Heart left ventricle (tissue), 16 donors: ENCODE measurements around the gene SLN. TPM values are rescaled to one million over a fixed set of nuclear protein-coding genes. Genes with fewer than 3 reads are reported as not detected.

ENCODE experiments used
- ATAC-seq, 4 donors: fragments of 200-7000 bp; cut with Tn5 transposase; one replicate each; pipeline ENCODE4 v1.9.1; 2020 to 2022; ENCODE audit warnings: moderate library complexity in 4 of 4, mild to moderate bottlenecking in 3 of 4, moderate number of reproducible peaks in 1 of 4
- DNase-seq, 5 donors: peaks; one replicate each; pipeline ENCODE4 v3.0.0-alpha.2; 2020
- H3K27ac ChIP-seq, 12 donors: fragments of 200-600 bp; sonication (generic) in 4 of 12; one replicate each; pipeline versions ENCODE4 v1.5.0 to v1.8.0; 2016 to 2022; ENCODE audit warnings: mild to moderate bottlenecking in 2 of 12
- H3K27me3 ChIP-seq, 9 donors: fragments of 200-600 bp; sonication (generic) in 2 of 9; one replicate each; pipeline versions ENCODE4 v1.5.1 to v1.8.0; 2016 to 2022; ENCODE audit warnings: mild to moderate bottlenecking in 3 of 9
- H3K36me3 ChIP-seq, 9 donors: fragments of 200-600 bp; sonication (generic) in 2 of 9; one replicate each; pipeline versions ENCODE4 v1.5.0 to v1.8.0; 2018 to 2022; ENCODE audit warnings: mild to moderate bottlenecking in 2 of 9
- H3K4me1 ChIP-seq, 12 donors: fragments of 200-600 bp; sonication (generic) in 4 of 12; one replicate each; pipeline versions ENCODE4 v1.5.0 to v1.8.0; 2016 to 2022; ENCODE audit warnings: mild to moderate bottlenecking in 3 of 12
- H3K4me3 ChIP-seq, 12 donors: fragments of 200-600 bp; sonication (generic) in 4 of 12; one replicate each; pipeline versions ENCODE4 v1.5.0 to v1.8.0; 2017 to 2022; ENCODE audit warnings: mild to moderate bottlenecking in 9 of 12, moderate library complexity in 4 of 12
- H3K9me3 ChIP-seq, 12 donors: fragments of 200-600 bp; sonication (generic) in 4 of 12; one replicate each; pipeline versions ENCODE4 v1.5.0 to v1.8.0; 2016 to 2022; ENCODE audit warnings: mild to moderate bottlenecking in 1 of 12
- CTCF ChIP-seq, 12 donors: fragments of 200-600 bp; sonication (generic) in 4 of 12; IDR thresholded peaks; one replicate each; pipeline versions ENCODE4 v1.5.0 to v1.8.0; 2018 to 2022; ENCODE audit warnings: antibody characterized with exemption in 12 of 12, mild to moderate bottlenecking in 5 of 12
- POLR2A ChIP-seq, 2 donors: fragments of 450-650 bp; IDR thresholded peaks; one replicate each; pipeline ENCODE4 v1.6.1; 2017; ENCODE audit warnings: antibody characterized with exemption in 2 of 2, mild to moderate bottlenecking in 2 of 2, moderate library complexity in 2 of 2
- WGBS, 4 donors: extraction: QIAGEN DNeasy Blood & Tissue Kit in 2 of 4; methylation state at CpG; one replicate each; pipeline versions ENCODE4 v1.1.5 to v1.1.7; 2013 to 2018; 5-methylcytosine and 5-hydroxymethylcytosine counted together
- intact Hi-C, 10 donors: fragments of 100-400 bp; cut with DNase I; formaldehyde crosslinking; loops; one replicate each; pipeline versions ENCODE4 v1.11.1 to v1.14.2; 2022
- polyA plus RNA-seq, 2 donors: library from polyadenylated mRNA; stranded (reverse); fragments of 200-250 nt; gene quantifications; one replicate each; pipeline ENCODE4 v1.2.3, GENCODE V29; 2013
- total RNA-seq, 9 donors: library from RNA; depleted of rRNA in 2 of 9; stranded (reverse); fragments of >200 nt in 2 of 9; fragmentation: NEBNext Ultra II Directional in 3 of 9; extraction: Animal tissue kit (Norgen Biotek cat#: 25700) in 3 of 9; gene quantifications; one replicate each; pipeline versions ENCODE4 v1.1.0 to v1.2.4, GENCODE V29; 2016 to 2023
- donor health status: ischemic (EF 13 %, LVEDD 7.1; RV severe dilation, severe dysfunction).
- donor health status: healthy with polysubstance abuse.
- donor health status: DM: no; HTN: yes; CAD: no.
- donor health status: DM: no; HTN: no; CAD: no.
- donor health status: ischemic (EF 25% LVEDD 6.9; RV normal size, moderate dysfunction).
- donor health status: ischemic (EF 25% LVEDD 5.7; RV mildly dilated, moderate dysfunction).
- donor health status: healthy.
- donor health status: DM: yes; HTN: yes; CAD: no.
- donor health status: ischemic (EF 35%, LVEDD 5.7; RV mildly dilated, moderate dysfunction).
- donor health status: nonischemic (EF 11% LVEDD 7.7; RV severe dilation, severe dysfunction).
- donor health status: DM: yes; HTN: yes; CAD: no.
- donor health status: PGD.
- donor health status: ischemic (EF 29% LVEDD 5.4; RV normal size, mild dysfunction).
- donor health status: nonischemic (EF 23%, LVEDD 6.1; RV moderate dilation, normal function).

The SLN gene
- total and polyA plus RNA-seq, 11 donors, result 1.1 to 64.8 (median 2.6) TPM

- ATAC-seq (no peak), DNase-seq (no peak)
- no peak overlapping the region for H3K27ac ChIP-seq
- H3K27me3 ChIP-seq, result peaks cover 0 to 2% (median 0%) of the 10 kb centered on the region in 9 donors
- no peak overlapping the region for H3K4me3 ChIP-seq
- no peaks in the 10 kb centered on the region for H3K36me3 ChIP-seq
- intact Hi-C loops, result no loop called here
- no peaks in the 10 kb centered on the region for H3K9me3 ChIP-seq
- WGBS, 4 donors, result 67 to 81% (median 75%) methylated on average over 1 of the region's 1 CpG
- TF ChIP-seq CTCF (IDR thresholded peaks at IDR 0.05) (no peak), POLR2A (IDR thresholded peaks at IDR 0.05) (no peak)
- H3K4me1 ChIP-seq, result peaks cover 0 to 6% (median 0%) of the 10 kb centered on the region in 12 donors
These were observed 16.4 kb downstream of the SLN start for GRCh38 chr11:107695446-107695845.

DNA sequence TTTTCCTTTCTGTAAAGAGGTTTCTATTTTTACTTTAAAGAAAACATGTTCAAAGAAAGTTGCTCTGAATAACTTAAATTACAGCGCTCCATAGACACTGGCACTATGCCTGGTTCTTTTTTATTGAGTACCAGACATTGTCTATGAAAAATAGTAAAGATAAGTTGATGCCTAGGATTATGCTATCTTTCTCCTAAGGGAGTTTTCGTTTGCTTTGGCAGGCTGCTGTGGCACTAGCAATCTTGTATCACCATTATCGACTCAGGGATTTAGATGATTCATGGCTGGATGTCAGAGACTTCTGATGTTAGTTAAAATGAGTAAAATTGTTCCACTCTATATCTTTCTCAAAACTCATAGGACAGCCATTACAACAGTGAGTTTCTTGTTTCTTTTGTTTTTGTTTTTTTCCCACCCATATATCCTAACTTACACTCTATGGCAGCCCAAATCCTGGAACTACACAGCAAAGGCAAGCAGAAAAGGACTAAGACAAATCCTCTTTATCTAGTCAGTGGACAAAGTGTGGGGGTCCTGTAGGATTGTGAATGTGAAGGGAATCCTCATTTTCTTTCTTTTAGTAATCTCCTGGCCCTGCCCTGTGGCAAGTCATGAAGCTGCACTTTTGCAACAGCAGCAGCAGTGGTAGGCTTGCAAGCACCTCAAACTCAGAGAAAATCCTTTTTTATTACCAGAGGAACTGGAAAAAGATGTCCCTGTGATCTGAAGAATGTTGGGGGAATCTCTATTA lies 20.7 kb downstream of the SLN start:
- Histone ChIP-seq H3K4me3 (no peak overlapping the region), H3K36me3 (no peaks in the 10 kb centered on the region), H3K4me1 (peaks cover 0 to 7% (median 0%) of the 10 kb centered on the region in 12 donors), H3K27me3 (peaks cover 0 to 2% (median 0%) of the 10 kb centered on the region in 9 donors), H3K27ac (no peak overlapping the region), H3K9me3 (no peaks in the 10 kb centered on the region)
- WGBS, 4 donors, result 28 to 39% (median 34%) methylated on average over 3 of the region's 3 CpGs
- no peak for TF ChIP-seq CTCF (IDR thresholded peaks at IDR 0.05)
- no peak for TF ChIP-seq POLR2A (IDR thresholded peaks at IDR 0.05)
- intact Hi-C loops, result loop anchor here in 1 of 10 donors (5.0 kb wide), 1 partner anchor 129 kb away; no protein-coding TSS in a partner anchor
- no peak for ATAC-seq
- no peak for DNase-seq

- Histone ChIP-seq H3K27me3 (peaks cover 0 to 2% (median 0%) of the 10 kb centered on the region in 9 donors), H3K27ac (no peak overlapping the region), H3K4me1 (peaks cover 0 to 7% (median 0%) of the 10 kb centered on the region in 12 donors), H3K9me3 (no peaks in the 10 kb centered on the region), H3K4me3 (peak overlapping the region in 2 of 12 donors; percentile 19 to 31), H3K36me3 (no peaks in the 10 kb centered on the region)
- ATAC-seq (peak; percentile 37 to 80 (median 76)), DNase-seq (peak in 4 of 5 donors; percentile 47 to 63 (median 58))
- intact Hi-C loops, result loop anchor here (1.0 to 5.0 kb wide), 5 partner anchors 112 to 127 kb away; no protein-coding TSS in a partner anchor
- 46 to 52% (median 48%) methylated on average over 11 of the region's 11 CpGs for WGBS, 4 donors
- TF ChIP-seq POLR2A (IDR thresholded peaks at IDR 0.05) (no peak), CTCF (IDR thresholded peaks at IDR 0.05) (peak; percentile 28 to 75 (median 64))
These were observed 22.3 kb downstream of the SLN start for GRCh38 chr11:107689317-107690202.
